HK-2 (cell line): ENCODE data around the gene FBXO31.
"Not testable (repeated sequence)": the region's sequence is repeated elsewhere in the genome, so short reads cannot be mapped to it uniquely, and the experiment has no call there.

Experiments used
- DNase-seq: peaks from one replicate; pipeline ENCODE4 v3.0.0-alpha.2; 2018; ENCODE audit not compliant: unreplicated experiment

FBXO31 gene

GRCh38 chr16:87384875-87385167 is 1.2 kb upstream of the FBXO31 start:
- not testable (repeated sequence) for DNase-seq

- DNase-seq: peak; percentile 78
Observed at GRCh38 chr16:87384162-87384874, 742 bp upstream of the FBXO31 start.

GRCh38 chr16:87382023-87382785 is 1.4 kb downstream of the FBXO31 start:
- DNase-seq: no peak

- no peak for DNase-seq
Observed at GRCh38 chr16:87380881-87381280, 2.7 kb downstream of the FBXO31 start.

GRCh38 chr16:87380403-87380802 is 3.2 kb downstream of the FBXO31 start:
- no peak for DNase-seq

- not testable (repeated sequence) for DNase-seq
Observed at GRCh38 chr16:87379312-87379752, 4.2 kb downstream of the FBXO31 start.

- DNase-seq: no peak
Observed at GRCh38 chr16:87376660-87377059, 6.9 kb downstream of the FBXO31 start.

GRCh38 chr16:87375426-87376135 is 8.0 kb downstream of the FBXO31 start:
- no peak for DNase-seq

GRCh38 chr16:87374313-87374712 is 9.3 kb downstream of the FBXO31 start:
- no peak for DNase-seq

- no peak for DNase-seq
Observed at GRCh38 chr16:87372305-87372704, 11.3 kb downstream of the FBXO31 start.

- no peak for DNase-seq
Observed at GRCh38 chr16:87371261-87371866, 12.2 kb downstream of the FBXO31 start.

- DNase-seq: no peak
Observed at GRCh38 chr16:87369796-87370719, 13.5 kb downstream of the FBXO31 start.

- no peak for DNase-seq
Observed at GRCh38 chr16:87369117-87369765, 14.3 kb downstream of the FBXO31 start.

- DNase-seq: no peak
Observed at GRCh38 chr16:87368029-87368770, 15.4 kb downstream of the FBXO31 start.

GRCh38 chr16:87367529-87367928 is 16.0 kb downstream of the FBXO31 start:
- DNase-seq: no peak

GRCh38 chr16:87366930-87367329 is 16.6 kb downstream of the FBXO31 start:
- DNase-seq: no peak

GRCh38 chr16:87366288-87366687 is 17.3 kb downstream of the FBXO31 start:
- no peak for DNase-seq

GRCh38 chr16:87365021-87365713 is 18.4 kb downstream of the FBXO31 start:
- DNase-seq: no peak

GRCh38 chr16:87363771-87364455 is 19.7 kb downstream of the FBXO31 start:
- DNase-seq: no peak
